Panc1 (cell line): ENCODE data around the gene SYNPO. TPM values are rescaled to one million over a fixed set of nuclear protein-coding genes. Genes with fewer than 3 reads are reported as not detected.

Experiments
- ATAC-seq: fragments of 200-7000 bp; cut with Tn5 transposase; 2 replicates; pipeline ENCODE4 v1.9.1; 2020; ENCODE audit warnings: mild to moderate bottlenecking, moderate library complexity
- BruUV-seq: library from RNA; stranded (reverse); fragments of 400-500 nt; replicated peaks from 2 replicates; lab custom pipeline; 2021; lab: Mats Ljungman, UMichigan
- CTCF ChIA-PET: fragments of 300-600 bp; sonication (Branson Sonifier 250); formaldehyde crosslinking; loops from one replicate; lab custom pipeline; 2022; ENCODE audit warnings: antibody characterized with exemption; lab: Charles Lee
- POLR2A ChIA-PET: fragments of 300-600 bp; sonication (Branson Sonifier 250); formaldehyde crosslinking; loops from one replicate; lab custom pipeline; 2022; ENCODE audit warnings: antibody characterized with exemption; lab: Charles Lee
- DNase-seq: peaks from one replicate; pipeline ENCODE4 v3.0.0-alpha.2; 2010; ENCODE audit warnings: low read depth, low spot score
- H3K27ac ChIP-seq: 2 replicates; pipeline ENCODE4 v1.5.1; 2011; ENCODE audit warnings: mild to moderate bottlenecking, low read length, inconsistent platforms
- H3K27me3 ChIP-seq: fragments of 200-500 bp; sonication (Bioruptor generic); 2 replicates; pipeline ENCODE4 v1.6.0; 2014; ENCODE audit warnings: low read length, inconsistent platforms; ENCODE audit not compliant: control insufficient read depth, insufficient read depth
- H3K36me3 ChIP-seq: fragments of 200-500 bp; sonication (Bioruptor generic); 2 replicates; pipeline ENCODE4 v1.5.1; 2014; ENCODE audit warnings: inconsistent platforms, mild to moderate bottlenecking, low read length, moderate library complexity; ENCODE audit not compliant: control insufficient read depth, insufficient read depth
- H3K4me1 ChIP-seq: 2 replicates; pipeline ENCODE4 v1.5.1; 2011; ENCODE audit warnings: inconsistent platforms, mild to moderate bottlenecking, low read length, moderate library complexity; ENCODE audit not compliant: control insufficient read depth, insufficient read depth
- H3K4me3 ChIP-seq, 2 experiments: 2 replicates each; pipeline ENCODE4 v1.5.1; 2011 to 2012; ENCODE audit warnings: low read depth in 2 of 2, low read length in 2 of 2, mild to moderate bottlenecking in 2 of 2, inconsistent platforms in 1 of 2, moderate library complexity in 1 of 2
- H3K9me3 ChIP-seq: fragments of 200-500 bp; sonication (Bioruptor generic); 2 replicates; pipeline ENCODE4 v1.5.1; 2014; ENCODE audit warnings: low read depth, mild to moderate bottlenecking, inconsistent platforms, low read length, moderate library complexity; ENCODE audit not compliant: control insufficient read depth, insufficient read depth
- CTCF ChIP-seq: fragments of 450-650 bp; IDR thresholded peaks from 2 replicates; pipeline ENCODE4 v1.5.1; 2017; ENCODE audit warnings: mild to moderate bottlenecking
- POLR2AphosphoS5 ChIP-seq: IDR thresholded peaks from 2 replicates; pipeline ENCODE4 v1.6.1; 2012; ENCODE audit warnings: mild to moderate bottlenecking, low read depth, low read length, moderate library complexity
- REST ChIP-seq, 2 experiments: IDR thresholded peaks; 2 replicates each; pipeline ENCODE4 v1.6.1; 2011 to 2012; ENCODE audit warnings: low read depth in 2 of 2, control low read depth in 1 of 2, low read length in 1 of 2, mild to moderate bottlenecking in 1 of 2, moderate library complexity in 1 of 2; ENCODE audit not compliant: insufficient read depth in 1 of 2
- SIN3A ChIP-seq: IDR thresholded peaks from 2 replicates; pipeline ENCODE4 v1.6.1; 2012; ENCODE audit warnings: low read depth, mild to moderate bottlenecking, low read length, moderate library complexity, borderline replicate concordance; ENCODE audit not compliant: insufficient read depth
- TCF7L2 ChIP-seq: IDR thresholded peaks from 2 replicates; pipeline ENCODE4 v1.6.1; 2011; ENCODE audit warnings: mild to moderate bottlenecking, low read depth, low read length, inconsistent platforms
- in situ Hi-C: cut with HindIII; loops from 2 replicates; pipeline ENCODE4 v1.10.0; 2016; ENCODE audit warnings: low sequenced_read_pairs, low pct_unique_long_range_greater_than_20kb
- intact Hi-C: fragments of 100-400 bp; cut with micrococcal nuclease; formaldehyde crosslinking; loops from one replicate; pipeline ENCODE4 v1.10.0; 2022; ENCODE audit not compliant: unreplicated experiment
- total RNA-seq: library from RNA; stranded (reverse); gene quantifications from one replicate; pipeline ENCODE4 v1.2.1, GENCODE V29; 2021; ENCODE audit not compliant: unreplicated experiment

Gene SYNPO
- total RNA-seq, 1 experiment from 2014 or later: 82.8 TPM

- no peaks in the 10 kb centered on the region for H3K27me3 ChIP-seq
- DNase-seq (no peak), ATAC-seq (no peak)
- no peak overlapping the region for H3K4me3 ChIP-seq
- ChIA-PET POLR2A (interaction anchor here (0.7 kb wide), 1 partner anchor 21 kb away, joined by 3 read pairs; no protein-coding TSS in a partner anchor), CTCF (interaction anchor here (0.7 kb wide), 1 partner anchor 126 kb away, joined by 3 read pairs; no protein-coding TSS in a partner anchor)
- peak overlapping the region; percentile 26; the same call in 1 of the 2 replicates for H3K27ac ChIP-seq
- no peaks in the 10 kb centered on the region for H3K9me3 ChIP-seq
- no peak for TF ChIP-seq TCF7L2
- no peak for TF ChIP-seq SIN3A
- TF ChIP-seq REST (IDR thresholded peaks at IDR 0.05; ENCODE audit: insufficient read depth in 1 of 2, low read depth in 2 of 2, low read length in 1 of 2): no peak
- TF ChIP-seq CTCF: no peak
- no peak for TF ChIP-seq POLR2AphosphoS5
- no TSS peak for BruUV-seq
- in situ Hi-C loops: no loop called here
- H3K36me3 ChIP-seq: no peaks in the 10 kb centered on the region; the same call in none of the 2 replicates
- intact Hi-C loops: no loop called here
- peaks cover 25% of the 10 kb centered on the region for H3K4me1 ChIP-seq
These were observed 9.9 kb downstream of the SYNPO start for GRCh38 chr5:150650021-150651006.

GRCh38 chr5:150651382-150651781, 10.9 kb downstream of the SYNPO start:
- Histone ChIP-seq H3K4me1 (peaks cover 20% of the 10 kb centered on the region), H3K36me3 (no peaks in the 10 kb centered on the region; the same call in none of the 2 replicates), H3K9me3 (no peaks in the 10 kb centered on the region), H3K27ac (peak overlapping the region; percentile 25; the same call in 1 of the 2 replicates), H3K4me3 (no peak overlapping the region), H3K27me3 (no peaks in the 10 kb centered on the region)
- TF ChIP-seq CTCF (no peak), TCF7L2 (no peak), REST (IDR thresholded peaks at IDR 0.05; ENCODE audit: insufficient read depth in 1 of 2, low read depth in 2 of 2, low read length in 1 of 2) (no peak), SIN3A (no peak), POLR2AphosphoS5 (no peak)
- ATAC-seq: no peak
- in situ Hi-C loops (no loop called here), intact Hi-C loops (no loop called here)
- no peak for DNase-seq
- CTCF ChIA-PET: no interaction called here
- POLR2A ChIA-PET: no interaction called here
- BruUV-seq: no TSS peak
